HG03135 (cell line): ENCODE measurements around the gene ABCA2.
A peak's percentile ranks its signal among the peaks of the same experiment; 100 is the strongest.

ENCODE experiments used
- ATAC-seq: cut with Tn5 transposase; IDR thresholded peaks from one replicate; pipeline ENCODE4 v1.9.1; 2021; ENCODE audit warnings: mild to moderate bottlenecking, moderate library complexity; ENCODE audit not compliant: unreplicated experiment

The ABCA2 gene, protein sequence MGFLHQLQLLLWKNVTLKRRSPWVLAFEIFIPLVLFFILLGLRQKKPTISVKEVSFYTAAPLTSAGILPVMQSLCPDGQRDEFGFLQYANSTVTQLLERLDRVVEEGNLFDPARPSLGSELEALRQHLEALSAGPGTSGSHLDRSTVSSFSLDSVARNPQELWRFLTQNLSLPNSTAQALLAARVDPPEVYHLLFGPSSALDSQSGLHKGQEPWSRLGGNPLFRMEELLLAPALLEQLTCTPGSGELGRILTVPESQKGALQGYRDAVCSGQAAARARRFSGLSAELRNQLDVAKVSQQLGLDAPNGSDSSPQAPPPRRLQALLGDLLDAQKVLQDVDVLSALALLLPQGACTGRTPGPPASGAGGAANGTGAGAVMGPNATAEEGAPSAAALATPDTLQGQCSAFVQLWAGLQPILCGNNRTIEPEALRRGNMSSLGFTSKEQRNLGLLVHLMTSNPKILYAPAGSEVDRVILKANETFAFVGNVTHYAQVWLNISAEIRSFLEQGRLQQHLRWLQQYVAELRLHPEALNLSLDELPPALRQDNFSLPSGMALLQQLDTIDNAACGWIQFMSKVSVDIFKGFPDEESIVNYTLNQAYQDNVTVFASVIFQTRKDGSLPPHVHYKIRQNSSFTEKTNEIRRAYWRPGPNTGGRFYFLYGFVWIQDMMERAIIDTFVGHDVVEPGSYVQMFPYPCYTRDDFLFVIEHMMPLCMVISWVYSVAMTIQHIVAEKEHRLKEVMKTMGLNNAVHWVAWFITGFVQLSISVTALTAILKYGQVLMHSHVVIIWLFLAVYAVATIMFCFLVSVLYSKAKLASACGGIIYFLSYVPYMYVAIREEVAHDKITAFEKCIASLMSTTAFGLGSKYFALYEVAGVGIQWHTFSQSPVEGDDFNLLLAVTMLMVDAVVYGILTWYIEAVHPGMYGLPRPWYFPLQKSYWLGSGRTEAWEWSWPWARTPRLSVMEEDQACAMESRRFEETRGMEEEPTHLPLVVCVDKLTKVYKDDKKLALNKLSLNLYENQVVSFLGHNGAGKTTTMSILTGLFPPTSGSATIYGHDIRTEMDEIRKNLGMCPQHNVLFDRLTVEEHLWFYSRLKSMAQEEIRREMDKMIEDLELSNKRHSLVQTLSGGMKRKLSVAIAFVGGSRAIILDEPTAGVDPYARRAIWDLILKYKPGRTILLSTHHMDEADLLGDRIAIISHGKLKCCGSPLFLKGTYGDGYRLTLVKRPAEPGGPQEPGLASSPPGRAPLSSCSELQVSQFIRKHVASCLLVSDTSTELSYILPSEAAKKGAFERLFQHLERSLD (N-terminal part only)

GRCh38 chr9:137027369-137028262 lies at the start of gene ABCA2:
TSS of gene ABCA2 (minus strand) at chr9:137028237. CDS start at chr9:137028140, 97 bp downstream.
- ATAC-seq: no peak

DNA sequence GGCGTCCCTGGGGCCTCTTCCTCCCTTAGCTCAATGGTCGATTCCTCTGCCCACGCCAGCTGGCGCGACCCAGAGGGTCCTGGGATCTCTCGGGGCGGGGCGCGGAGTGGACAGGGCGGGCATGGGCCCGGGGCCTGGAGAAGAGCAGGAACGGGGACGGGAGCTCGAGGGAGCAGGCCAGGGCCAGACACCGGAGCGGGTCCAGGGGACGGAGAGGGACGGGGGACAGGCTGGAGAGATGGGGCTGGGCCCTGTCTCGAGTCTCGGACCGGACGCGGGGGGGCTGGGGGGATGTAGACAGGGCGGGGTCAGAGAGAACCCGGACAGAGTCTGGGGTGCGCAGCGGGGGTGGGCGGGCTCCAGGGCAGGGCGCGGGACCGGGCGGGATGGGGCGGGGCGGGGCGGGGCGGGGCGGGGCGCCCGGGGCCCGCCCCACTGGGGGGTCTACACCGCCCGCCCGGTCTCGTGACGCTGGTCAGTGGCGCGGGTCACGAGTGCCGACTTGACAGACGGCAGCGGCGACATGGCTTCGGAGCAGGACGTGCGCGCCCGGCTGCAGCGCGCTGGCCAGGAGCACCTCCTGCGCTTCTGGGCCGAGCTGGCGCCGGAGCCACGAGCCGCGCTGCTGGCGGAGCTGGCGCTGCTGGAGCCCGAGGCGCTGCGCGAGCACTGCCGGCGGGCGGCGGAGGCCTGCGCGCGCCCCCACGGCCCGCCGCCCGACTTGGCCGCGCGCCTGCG lies 49.1 kb upstream of the ABCA2 start, which contains the start of gene UAP1L1:
TSS of gene UAP1L1 (plus strand) at position 508 of the 738 bp plus-strand sequence. CDS start at position 524, 16 bp downstream.
- ATAC-seq: peak; percentile 44

GRCh38 chr9:137076636-137077009 lies 48.6 kb upstream of the ABCA2 start:
- ATAC-seq: no peak

DNA sequence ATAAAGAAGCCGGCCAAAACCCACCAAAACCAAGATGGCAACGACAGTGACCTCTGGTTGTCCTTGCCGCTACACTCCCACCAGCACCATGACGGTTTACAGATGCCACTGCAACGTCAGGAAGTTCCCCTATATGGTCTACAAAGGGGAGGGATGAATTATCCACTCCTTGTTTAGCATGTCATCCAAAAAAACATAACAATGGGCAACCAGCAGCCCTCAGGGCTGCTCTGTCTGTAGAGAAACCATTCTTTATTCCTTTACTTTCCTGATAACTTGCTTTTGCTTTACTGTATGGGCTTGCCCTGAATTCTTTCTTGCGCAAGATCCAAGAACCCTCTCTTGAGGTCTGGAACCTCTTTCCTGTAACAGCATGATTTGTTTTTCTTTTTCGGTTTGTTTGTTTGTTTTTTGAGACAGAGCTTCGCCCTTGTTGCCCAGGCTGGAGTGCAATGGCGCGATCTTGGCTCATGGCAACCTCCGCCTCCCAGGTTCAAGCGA lies 47.3 kb upstream of the ABCA2 start:
- no peak for ATAC-seq

DNA sequence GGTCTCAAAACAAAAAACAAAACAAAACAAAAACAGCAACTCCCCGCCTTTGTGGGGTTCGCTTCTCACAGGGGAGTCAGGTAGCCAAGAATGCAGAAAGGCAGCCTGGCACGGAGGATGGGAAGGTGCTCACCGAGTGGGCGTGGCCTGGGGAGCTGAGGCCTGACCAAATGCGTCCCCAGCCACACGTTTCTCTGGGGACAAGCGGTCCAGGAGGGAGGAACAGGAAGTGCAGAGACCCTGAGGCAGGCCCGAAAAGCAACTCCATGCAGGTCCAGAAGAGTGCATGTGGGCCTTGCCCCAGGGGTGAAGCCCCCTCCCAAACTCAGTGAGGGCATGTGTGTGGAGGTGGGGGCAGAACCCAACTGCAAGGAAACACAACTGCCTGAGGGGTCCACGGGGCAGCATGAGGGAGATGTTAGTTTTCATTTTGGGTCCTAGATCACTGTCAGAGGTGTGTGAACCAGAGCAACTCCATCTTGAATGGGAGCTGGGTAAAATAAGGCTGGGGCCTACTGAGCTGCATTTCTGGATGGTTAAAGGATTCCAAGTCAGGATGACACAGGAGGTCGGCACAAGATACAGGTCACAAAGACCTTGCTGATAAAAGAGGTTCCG lies 46.7 kb upstream of the ABCA2 start:
- ATAC-seq: no peak

DNA sequence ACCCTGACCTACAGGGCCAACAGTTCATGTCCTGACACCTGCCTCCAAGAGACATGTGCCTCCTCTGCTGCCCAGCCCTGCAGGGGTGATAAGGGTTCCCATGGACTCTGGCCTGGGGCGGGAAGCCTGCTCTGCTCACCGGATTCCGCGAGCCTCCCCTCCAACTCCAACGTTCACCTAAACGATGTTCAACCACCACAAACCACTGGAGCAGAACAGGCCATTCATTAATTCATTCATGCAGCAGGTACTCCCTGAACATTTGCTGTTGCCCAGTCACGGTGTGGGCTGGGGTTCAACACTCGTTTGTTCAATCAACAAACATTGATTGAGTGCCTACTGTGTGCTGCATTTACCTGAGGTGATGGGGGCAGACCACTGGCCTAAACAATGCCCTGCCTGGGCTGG lies 46.0 kb upstream of the ABCA2 start:
- no peak for ATAC-seq

DNA sequence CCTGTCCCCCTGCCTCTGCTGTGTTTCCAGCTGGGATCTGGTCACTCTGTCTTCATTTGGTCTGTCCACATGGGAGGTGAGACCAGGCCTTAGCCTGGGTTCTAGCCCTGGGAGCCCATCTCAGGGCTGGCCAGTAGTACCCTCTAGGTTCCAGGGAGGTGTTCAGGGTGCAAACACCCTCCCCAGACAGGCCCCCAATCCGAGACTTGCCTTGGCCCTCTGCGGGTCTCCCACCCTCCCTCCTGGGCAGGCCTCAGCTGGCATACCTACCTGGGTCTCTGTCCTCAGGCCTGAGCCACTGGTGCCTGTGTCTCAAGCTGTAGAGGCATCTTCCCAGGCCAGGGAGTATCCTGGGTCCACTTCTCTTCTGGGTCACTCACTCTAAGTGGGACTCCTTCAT lies 43.2 kb upstream of the ABCA2 start:
- no peak for ATAC-seq

GRCh38 chr9:137070906-137071275 lies 42.9 kb upstream of the ABCA2 start:
- ATAC-seq: peak; percentile 3

- peak; percentile 70 for ATAC-seq
Measured at GRCh38 chr9:137070201-137070905, 42.3 kb upstream of the ABCA2 start, which contains the start of gene SAPCD2. TSS of gene SAPCD2 (minus strand) at chr9:137070557. CDS start at chr9:137070460, 97 bp downstream.

GRCh38 chr9:137069508-137070091 lies 41.6 kb upstream of the ABCA2 start:
- ATAC-seq: no peak

DNA sequence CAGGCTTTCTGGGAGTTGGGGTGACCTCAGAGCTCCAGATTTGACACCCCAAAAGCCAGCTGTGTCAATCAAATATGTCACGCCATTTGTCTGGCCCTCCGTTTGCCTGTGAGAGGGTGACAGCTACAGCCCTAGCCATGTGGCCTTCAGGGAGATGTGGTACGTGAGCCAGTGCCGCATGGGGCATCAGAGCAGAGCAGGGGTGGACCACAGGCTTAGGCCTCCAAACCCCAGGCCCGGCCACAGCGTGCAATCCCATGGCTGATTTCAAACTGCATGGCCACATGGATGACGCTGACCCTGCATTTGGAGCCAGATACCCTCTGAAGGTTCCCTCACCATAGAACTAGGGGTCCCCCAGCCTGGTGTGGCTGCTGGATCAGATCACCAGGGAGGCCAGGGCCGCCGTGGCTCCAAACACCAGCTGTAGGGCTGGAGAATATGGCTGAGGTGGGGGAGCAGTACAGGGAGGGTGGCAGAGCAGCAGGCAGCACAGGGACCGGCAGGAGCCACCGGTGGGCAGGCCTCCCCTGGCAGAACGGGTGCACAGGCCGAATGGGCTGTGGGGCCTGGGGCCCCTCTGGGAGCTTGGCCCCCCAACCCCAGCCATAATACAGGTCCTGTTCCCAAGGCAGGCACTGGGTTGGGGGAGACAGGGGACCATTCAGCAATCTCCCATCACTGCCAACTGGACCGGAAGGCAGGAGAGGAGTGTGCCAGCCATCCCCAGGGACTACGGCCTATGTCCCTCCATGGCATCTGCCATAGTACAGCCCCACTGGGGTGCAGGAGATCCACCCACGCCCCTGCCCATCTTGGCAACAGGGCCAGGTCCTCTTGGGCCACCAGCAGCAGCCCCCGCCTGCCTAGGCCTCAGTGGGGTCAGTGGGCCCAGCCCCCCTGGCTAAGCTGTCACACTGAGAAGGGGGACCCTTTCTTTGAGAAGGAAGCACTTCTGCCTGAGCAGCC lies 40.8 kb upstream of the ABCA2 start:
- ATAC-seq: no peak

GRCh38 chr9:137067860-137068538 lies 40.0 kb upstream of the ABCA2 start:
- ATAC-seq: no peak

DNA sequence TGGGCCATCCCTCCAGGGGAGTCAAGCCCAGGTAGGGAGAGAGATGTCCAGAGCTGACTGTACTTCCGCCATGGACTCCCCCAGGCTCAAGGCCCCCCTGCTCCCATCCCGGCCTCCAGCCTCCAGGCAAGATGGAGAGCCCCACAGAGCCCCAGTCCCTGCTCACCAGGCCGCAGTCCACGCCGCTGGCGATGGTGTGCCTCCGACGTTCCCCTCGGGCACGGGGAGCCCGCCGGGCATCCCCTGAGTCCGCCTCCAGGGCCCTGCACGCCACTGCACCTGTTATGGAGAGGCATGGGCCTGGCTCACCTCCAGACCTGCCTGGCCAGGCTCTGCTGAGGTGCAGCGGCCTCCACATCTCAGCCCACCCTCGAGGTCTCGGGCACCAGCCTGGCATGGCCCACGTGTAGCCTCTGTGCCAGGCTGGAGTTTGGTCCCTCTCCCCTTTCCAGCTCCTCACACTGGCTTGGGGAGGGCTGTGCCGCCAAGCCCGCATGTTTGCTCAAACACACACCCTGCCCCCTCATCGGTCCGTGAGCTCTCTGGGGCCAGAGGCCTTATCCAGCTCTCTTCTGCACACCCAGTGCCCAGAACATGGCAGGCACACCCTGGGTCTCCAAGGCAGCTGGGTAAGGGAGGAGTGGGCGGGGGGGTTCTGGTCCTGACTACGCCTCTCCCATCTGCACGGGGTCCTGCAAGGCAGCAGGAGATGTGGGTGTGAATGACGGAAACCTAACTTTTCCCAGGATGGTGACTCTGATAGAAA lies 38.2 kb upstream of the ABCA2 start:
- no peak for ATAC-seq

DNA sequence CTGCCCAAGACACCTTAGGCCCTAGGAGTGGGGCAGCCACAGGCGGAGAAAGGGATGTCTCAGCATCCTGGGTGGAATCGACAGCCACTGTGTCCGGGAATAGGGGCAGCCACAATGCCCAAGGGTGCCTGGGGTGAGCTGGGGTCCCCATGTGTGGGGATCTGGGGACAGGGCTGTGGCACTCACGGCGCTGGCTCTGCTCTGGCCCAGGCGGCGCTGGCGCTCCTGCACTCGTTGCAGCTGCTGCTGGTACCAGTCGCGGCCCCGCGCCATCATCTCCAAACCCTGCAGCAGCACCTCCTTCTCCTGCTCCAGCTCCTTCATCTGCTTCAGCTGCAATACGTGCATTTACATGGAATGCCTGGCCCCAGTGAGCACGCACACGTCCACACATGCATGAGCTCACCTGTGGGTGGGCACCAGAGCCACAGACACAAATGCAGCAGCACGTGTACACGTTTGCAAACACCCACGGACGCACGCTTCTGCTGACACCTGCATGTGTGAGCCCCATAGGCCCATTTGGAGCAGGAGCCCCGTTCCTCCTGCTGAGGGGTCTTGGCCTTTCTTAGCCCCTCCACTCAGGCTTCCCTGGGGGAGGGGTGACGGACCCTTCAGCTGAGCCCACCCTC lies 37.4 kb upstream of the ABCA2 start:
- ATAC-seq: no peak

GRCh38 chr9:137064880-137065164 lies 36.8 kb upstream of the ABCA2 start:
- no peak for ATAC-seq
